SW480 (cell line): Measurements from ENCODE around the gene SNX25.
"Not testable (repeated sequence)": the region's sequence is repeated elsewhere in the genome, so short reads cannot be mapped to it uniquely, and the experiment has no call there.

Source experiments
- DNase-seq: peaks from one replicate; pipeline ENCODE4 v3.0.0-alpha.2; 2016; ENCODE audit warnings: low spot score

The SNX25 gene

DNA sequence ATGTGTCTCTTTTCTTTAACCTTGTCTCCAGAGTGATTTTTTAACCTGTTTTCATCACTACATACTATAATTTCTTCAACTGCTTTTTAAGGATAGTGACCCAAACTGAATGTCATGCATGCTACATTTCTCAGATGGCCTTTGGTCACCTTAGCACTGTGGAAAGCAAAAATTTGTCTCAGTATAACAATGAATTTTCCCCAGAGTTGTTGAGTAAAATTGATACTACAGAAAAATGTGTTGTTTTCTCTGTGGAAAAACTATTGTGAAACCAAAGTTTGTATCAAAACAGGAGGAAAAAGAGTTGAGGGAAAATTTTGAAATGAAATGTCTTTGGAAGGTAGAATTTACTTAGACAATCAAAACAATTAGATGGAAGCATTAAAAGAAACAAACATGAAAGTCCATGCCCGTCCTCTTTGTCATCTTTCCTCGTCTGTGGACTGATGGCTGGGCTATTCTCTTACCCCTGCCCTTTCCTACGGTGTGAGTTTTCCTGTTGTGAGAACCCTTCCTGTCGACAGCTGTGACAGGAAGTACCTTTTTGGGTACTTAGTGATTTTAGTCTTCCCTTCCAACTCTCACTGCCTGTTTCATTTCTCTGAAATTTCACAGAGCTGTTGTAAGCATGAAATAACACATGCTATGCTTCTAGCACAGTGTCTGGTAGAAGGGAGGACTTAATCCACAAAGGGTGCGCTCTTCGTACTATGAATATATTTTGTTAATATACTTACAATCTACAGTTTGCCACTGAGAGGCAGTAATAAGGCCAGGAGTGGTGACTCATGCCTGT is 135.5 kb downstream of the SNX25 start:
- DNase-seq: no peak

DNA sequence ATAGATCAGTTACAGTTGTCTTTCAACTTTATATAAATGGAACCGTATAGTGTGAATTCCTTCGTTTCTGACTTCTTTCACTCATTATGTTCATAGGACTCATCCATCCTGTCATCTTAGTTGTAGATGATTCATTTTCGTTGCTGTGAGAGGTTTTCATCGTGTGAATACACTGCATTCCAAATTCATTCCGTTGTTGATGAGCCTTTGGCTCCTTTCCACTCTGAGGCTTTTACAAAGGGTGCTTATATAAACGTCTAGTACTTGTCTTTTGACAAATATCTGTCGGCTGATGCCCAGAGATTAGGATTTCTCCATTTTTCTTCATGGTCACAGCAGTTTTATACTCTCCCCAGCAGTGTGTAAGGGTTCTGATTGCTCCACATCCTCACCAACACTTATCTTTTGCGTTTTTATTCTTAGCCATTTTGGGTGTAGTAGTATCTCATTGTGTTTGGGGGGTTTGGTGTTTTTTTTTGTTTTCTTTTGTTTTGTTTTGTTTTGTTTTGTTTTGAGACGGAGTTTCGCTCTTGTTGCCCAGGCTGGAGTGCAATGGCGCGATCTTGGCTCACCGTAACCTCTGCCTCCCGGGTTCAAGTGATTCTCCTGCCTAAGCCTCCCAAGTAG is 137.7 kb downstream of the SNX25 start:
- no peak for DNase-seq

DNA sequence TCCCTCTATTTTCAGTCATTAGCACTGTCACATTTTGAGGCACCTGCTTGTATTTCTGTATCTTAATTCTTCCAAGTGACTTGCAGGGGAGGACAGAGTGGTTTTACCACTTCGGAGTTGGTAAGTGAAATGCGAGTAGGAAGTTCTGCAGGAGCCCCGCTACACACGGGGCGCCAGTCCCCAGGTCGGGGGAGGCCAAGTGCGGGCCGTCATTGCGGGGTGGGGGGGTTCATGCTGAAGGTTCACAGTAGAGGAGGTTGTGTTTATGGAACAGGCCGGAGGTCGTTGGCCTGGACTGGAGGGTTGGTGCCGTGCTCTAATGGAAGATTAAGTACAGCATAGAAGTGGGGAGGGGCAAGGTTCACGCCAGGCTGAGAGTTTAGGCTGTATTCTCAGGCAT is 142.3 kb downstream of the SNX25 start:
- no peak for DNase-seq

DNA sequence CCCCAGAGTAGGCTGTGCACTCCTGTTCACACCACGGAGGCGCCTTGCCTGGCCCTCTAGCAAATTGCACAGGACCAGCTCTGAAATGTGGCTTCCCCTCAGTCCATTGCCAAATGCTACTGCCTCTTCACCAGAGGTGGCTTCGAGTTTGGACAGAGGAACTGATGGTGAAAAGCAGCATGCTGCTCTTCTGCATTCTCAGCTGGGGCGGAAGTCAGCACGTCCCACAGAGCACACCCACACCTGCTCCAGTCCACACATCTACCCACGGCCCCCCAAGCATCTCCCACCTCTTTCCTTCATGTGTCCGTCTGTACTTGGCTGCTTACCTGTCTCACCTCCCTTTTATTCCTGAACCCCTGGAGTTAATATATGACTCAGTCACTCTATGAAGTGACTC is 142.8 kb downstream of the SNX25 start:
- no peak for DNase-seq

DNA sequence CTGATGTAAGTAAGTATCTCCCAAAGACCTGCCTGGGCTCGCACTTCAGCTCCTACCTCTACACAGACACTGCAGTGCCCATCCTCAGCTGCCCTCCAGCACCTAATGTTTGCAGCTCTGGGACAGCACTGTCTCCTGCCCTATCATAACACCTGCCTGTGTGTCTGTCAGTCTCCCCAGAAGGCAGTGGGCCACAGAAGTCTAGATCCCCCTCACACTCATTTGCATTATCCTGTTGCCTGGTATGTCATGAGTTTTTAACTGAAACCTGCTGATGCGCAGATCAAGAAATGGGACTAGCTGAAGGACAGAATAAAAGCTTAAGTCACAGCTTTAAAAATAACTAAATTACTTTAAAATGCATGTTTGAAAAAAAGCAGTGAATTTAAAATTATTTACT is 143.3 kb downstream of the SNX25 start:
- no peak for DNase-seq

DNA sequence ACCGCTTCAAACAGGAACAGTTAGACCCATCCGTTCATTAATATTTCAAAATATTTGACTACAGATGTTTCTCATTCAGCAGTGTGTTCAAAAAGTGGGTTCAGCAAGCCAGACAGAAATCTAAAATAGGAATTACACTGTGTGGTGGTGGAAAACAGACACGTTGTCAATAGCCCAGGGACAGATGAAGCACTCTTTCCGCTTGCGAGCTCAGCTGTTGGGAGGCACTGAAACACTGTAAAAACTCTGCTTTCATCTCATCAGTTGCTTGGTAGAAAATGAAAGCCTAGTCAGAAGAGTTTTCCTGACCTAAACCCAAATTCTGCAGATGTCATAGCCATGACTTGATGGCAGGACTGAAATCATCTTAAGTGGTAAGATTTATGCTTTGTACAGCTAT is 147.8 kb downstream of the SNX25 start:
- DNase-seq: no peak

DNA sequence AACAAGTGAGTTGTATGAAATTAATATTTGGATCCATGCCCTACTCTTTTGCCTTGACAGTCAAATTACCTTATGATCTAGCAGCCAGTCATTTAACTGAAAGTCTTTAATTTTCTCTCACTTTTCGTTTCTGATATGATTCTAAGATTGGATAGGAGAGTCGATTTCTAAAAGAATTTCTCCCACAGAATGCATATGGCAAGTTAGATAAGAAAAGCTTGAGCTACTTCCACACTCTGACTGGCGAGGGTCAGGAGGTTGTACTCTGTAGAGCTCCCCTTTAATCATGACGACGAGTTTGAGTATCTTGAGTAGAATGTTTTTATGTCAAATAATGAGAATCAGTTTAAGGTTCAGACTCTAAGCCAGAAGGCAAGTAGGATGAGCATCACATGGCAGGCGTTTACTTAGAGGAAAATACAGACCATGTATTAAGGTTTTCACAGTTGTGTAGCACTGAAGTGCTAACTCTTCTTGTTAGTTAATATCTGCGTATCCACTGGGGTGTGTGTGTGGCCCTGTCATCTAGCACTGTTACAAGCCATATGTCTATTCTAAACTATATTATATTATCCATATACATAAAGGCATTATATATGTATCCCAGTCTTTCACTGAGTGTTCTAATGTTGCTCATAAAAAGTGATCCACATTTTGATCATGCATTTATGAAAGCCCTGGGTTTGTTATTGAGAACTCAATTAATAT is 148.5 kb downstream of the SNX25 start:
- no peak for DNase-seq

DNA sequence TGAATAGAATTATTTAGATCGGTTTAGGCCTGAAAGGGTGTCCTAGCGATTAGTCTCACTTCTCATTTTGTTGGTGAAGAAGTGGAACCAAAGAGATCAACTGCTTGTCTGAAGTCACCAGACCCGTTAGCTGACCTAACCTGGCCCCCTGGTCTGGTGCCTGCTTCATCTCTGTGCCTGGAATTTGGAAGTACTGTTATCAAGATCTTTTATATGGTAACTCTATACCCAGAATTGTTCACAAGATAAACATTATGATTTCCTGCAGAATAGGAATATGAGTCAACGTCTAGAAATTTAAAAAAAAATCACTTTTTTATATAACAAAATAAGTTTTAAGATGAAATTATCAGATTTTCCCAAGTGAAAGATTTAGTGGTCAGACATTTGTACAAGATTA is 149.1 kb downstream of the SNX25 start:
- DNase-seq: no peak

DNA sequence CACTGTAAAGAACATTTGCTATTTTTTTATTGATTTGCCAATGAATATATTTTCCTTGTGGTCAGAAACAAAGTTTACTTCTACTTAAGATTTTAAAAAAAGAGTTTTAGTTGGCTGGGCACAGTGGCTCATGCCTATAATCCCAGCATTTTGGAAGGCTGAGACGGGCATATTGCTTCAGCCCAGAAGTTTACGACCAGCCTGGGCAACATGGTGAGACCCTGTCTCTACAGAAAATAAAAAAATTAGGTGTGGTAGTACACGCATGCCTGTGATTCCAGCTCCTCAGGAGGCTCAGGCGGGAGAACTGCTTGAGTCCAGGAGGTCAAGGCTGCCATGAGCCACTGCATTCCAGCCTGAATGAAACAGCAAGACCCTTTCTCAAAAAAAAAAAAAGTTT is 149.6 kb downstream of the SNX25 start:
- DNase-seq: no peak

DNA sequence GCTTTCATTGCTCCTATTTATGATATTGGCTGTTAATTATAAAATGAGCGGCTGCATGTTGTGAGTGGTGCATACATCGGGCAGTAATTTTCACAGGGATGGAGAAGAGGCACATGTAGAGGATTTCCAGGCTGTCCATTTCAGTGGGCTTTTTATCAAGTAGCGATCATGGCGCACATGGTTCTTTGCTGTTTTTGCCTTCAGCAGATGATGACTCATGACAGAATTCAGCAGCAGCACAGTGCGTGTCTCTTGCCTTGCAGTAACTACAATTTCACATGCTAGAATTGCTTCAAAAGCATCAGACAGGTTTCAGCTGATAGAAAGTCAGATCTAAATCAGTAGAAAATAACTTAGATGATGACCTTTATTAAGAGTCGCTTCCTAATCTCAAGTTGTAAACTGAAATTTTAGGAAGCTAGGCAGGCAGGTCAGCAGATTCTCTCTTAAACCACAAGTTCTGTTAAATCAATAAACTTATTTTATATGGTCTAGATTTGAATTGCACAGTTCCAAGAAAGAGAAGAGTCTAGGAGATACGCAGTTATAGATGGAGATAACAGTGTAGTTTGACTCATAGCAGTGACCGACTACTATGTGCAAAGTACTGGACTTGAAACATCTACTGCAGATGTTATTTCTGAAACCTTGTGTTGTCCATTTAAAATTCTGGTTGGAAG is 150.5 kb downstream of the SNX25 start:
- DNase-seq: no peak

DNA sequence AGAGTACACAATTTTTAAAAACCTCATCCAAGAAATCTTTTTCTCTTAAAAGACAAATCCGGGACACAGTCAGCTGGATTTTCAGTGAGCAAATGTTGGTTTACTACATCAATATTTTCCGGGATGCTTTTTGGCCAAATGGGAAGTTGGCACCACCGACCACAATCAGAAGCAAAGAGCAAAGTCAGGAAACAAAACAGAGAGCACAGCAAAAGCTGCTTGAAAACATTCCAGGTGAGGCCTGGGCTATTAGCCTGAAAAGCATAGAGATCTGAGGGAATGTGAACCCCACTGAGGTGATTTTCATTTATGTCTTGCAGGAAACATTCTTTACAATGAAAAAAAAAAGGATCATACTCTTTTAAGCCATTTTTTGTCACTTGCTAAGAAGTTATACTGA is 152.5 kb downstream of the SNX25 start:
- DNase-seq: no peak

DNA sequence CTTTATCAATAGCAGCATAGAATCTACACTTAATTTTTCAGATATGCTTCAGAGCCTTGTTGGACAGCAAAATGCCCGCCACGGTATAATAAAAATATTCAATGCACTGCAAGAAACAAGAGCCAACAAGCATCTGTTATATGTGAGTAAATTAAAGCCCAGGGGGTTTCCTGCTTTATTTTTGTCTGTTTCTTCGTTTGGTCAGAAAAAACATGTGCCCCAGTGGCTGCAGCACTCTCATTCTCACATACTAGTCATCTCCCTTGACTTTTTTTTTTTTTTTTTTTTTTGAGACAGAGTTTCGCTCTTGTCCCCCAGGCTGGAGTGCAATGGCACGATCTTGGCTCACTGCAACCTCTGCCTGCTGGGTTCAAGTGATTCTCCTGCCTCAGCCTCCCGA is 153.2 kb downstream of the SNX25 start:
- DNase-seq: not testable (repeated sequence)

DNA sequence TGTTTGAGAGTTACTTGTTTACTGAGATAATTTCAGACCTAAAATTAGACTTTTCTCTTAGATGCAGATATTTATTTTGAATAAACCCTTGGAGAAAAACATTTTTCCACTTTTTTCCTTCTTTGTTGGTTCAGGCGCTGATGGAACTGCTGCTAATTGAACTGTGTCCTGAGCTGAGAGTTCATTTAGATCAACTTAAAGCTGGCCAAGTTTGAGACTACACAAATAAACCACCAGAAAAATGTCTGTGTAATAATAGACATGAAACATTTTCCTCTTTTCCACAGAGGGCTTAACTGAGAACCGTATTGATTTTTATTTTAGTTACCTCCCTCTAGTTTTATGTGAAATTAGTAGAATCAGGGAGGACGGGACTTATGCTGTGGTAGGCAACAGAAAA is 153.9 kb downstream of the SNX25 start:
- DNase-seq: no peak

DNA sequence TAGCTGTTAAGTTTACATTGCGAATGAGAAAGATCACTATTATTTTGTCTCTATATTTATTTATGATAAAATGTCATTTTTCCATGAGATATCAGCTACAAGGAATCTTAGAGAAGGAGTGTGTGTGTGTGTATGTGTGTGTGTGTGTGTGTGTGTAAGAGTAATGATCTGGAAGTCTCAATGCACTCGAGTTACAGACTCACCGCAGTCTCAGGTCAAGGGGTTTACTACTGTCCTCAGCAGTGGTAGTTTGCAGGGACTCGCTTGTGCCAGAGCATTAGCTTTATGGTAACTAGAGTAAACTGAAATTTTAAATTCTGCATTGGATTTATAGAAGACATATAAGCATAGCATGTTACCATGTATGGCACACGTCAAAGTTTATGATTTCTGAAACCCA is 155.5 kb downstream of the SNX25 start:
- no peak for DNase-seq

DNA sequence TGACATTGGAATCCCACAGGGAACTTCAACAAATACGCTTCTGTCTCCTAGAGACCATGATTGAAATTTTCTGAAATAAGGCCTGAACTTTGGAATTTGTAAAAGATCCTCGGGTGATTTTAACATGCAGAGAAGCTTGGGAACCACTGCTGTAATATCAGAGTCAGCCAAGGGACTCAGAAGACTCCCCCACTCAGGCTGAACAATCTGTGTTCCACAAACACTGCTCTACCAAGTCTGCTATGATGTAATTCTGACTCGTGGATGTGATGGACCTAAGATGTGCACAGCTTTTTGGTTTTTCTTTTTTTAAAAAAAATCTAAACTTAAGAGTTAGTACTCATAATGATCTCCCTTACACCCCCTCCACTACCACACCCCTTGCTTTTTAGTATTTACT is 160.3 kb downstream of the SNX25 start:
- no peak for DNase-seq

DNA sequence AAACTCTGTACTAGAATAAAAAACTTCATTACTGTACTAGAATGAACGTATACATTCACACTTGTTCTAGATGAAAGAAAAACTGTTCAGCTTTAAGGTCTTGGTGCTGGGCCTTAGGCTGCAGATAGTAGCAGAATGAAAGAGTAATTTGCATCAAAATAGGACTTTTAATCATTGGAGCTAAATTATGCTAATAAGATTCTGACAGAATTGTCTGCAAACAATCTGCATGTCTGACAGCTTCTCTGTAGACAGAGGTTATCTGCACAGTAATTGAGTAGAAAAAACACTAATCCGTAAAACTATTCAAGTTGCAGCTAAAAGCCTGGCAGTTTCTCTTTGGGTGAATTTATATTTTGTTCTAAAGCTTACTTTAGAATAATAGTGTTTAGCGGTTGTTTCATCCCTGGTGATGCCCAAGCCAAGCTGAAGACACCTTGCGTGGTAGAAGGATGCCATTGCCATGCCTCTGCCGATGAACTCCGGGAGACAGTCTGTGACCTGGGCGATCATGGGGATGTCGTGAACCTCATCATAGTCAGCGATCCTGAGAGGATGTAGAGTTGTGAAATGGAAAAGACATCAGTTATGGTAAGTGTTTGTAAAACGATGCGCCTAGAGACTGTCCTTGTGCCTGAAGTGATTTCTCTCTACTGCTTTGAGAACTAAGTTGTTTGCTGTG is 161.0 kb downstream of the SNX25 start:
- no peak for DNase-seq

DNA sequence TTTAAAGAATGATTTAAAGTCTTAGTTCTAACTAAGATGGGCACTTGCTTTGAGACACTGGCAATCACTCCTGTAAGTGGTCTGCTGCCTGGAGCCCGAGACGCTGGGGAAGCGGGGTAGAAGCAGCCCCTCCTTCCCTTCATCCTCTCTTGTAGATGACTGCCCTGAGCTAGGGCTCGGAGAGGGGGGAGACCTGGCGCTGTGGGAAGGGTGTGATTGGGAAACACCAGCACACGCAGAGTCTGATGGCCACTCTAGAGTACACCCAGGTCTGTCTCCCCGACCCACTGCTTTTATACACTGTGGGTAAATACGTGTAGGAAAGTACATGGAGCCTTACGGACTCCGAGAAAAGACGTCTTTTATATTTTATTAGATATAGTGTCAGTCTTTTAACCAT is 162.3 kb downstream of the SNX25 start:
- no peak for DNase-seq

DNA sequence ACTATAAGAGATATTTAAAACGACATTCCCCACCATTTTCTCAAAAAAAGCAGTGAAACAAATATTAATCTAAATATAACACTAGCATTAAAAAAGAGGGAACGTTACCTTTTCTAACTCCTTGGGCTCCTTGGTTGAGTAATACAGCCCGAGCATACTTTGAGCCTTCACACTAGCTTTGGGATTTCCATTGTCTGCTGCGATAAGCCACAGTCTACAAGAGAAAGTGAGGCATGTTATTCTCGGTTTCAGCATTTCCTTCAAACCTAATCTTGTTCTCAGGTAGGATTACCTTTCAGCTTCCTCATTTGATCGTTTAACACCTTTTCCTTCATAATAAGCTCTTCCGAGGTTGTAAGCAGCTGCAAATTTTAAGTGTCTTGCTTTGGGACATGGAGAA is 164.6 kb downstream of the SNX25 start:
- no peak for DNase-seq

DNA sequence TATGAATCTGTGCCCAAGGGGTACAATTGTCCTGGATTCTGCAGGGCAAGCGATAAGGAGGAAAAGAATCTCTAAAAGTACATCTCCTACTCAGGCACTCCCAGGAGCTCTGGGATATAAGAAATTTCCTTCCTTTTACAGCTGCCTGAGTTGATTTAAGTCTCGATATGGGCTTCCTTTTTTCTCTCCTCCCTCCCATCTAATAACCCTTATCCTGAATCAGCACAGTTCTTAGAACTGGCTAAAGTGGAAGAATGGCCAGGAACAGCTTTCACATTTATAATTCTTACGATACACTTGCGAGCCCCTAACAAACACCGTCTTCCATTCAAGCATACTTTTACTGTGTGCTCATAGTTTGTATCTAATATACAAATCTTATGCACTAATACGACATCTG is 165.2 kb downstream of the SNX25 start:
- no peak for DNase-seq

DNA sequence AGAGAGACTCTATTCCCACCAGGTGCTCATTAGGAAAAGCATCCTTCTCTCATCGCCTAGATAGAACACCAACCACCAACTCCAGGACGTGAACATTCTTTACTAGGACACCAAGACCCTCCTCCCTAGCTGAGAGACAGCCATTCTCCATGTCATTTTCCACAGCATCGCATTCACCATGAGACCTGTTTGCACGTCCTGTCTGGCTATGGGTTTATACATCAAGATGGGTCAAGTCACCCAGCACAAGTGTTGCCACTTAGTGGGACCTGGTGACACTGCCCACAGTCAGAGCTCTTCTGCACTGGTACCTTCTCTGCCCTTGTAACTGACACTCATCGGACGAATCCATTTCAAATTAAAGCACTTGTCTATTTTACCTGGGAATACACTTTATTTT is 168.9 kb downstream of the SNX25 start:
- no peak for DNase-seq

DNA sequence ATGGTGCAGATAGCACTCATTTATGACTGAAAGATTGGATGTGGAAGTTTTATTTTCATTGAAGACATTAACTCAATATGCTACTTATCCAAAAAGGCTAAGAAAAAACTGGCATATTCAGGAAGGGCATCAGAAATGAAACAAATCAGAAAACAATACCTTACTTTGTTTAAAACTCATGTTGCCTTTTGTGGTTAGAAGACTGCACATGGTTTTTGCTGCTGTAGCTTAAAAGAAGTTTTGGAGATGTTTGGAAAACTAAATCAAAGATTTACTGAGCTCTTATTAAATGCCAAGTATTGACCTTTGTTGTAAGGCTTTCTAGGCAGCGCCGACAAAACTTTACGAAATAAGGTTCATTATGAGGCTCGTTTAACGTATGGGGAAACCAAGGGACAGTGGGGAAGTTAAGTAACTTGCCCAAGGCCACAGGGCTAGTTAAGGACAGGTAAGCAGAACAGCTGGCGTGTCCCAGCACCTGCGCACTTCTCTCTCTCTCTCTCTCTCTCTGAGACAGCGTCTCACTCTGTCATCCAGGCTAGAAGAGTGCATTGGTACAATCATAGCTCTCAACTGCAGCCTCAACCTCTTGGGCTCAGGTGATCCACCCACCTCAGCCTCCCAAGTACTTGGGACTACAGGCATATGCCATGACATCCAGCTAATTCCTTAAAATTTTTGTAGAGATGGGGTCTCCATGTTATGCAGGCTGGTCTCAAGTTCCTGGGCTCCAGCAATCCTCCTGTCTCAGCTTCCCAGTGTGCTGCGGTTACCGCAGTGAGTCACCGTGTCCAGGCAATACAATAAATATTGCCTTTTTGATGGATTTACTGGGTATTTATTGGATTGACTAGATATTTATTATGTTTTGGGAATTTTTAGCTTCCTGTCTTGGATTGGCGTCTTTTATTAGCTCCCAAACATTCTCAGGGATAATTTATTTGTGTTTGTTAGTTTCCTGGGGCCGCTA is 170.2 kb downstream of the SNX25 start:
- peak; percentile 49 for DNase-seq
